ENCODE data around the gene KRTAP12-3.
"Not testable (repeated sequence)": the region's sequence is repeated elsewhere in the genome, so short reads cannot be mapped to it uniquely, and the experiment has no call there.

The KRTAP12-3 gene

DNA sequence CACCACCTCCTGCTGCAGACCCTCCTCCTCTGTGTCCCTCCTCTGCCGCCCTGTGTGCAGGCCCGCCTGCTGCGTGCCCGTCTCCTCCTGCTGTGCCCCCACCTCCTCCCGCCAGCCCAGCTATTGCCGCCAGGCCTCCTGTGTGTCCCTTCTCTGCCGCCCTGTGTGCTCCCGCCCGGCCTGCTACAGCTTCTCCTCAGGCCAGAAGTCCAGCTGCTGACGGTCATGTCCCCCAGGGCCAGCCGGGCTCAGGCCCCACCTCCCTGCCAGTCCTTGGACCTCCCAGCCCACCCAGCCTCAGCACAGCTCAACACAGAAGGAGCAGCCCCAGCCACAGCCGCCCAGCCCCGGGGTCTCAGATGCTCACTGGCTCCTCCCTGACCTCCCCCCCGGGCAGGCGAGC lies 29.9 kb upstream of the KRTAP12-3 start:
- DNase-seq, result not testable (repeated sequence)

DNA sequence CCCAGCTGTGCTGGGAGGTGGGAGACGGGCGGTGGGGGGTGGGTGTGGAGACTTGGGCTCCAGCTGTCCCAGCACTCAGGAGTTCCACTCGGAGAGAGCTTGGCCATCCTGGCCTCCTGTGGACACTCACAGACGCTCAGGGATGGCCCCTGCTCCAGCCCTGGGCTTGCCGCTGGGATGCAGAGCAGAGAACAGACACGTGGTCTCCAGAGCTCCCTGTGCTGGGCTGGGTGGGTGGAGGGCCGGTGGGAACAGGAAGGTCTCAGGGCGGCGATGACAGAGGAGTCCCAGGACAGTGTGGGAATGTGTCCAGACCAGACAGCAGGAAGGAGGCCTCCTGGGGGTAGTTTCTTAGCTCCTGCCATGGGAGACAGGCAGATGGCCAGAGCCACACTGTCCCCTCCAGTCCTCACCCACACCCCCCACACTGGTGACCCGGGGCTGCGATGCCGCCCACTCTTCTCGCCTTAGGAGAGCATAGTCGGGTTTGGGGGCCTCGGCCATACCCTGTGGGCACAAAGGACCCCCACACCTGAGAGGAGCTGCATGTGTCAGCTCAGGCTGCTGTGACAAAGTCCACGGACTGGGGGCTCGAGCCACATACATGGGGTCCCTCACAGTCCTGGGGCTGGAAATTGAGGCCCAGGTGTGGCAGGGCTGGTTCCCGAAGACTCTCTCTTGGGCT lies 28.9 kb upstream of the KRTAP12-3 start:
- DNase-seq, result no peak

GRCh38 chr21:44630440-44630839 lies 27.3 kb upstream of the KRTAP12-3 start:
- no peak for DNase-seq

- no peak for DNase-seq
Observed at GRCh38 chr21:44632067-44632466, 25.7 kb upstream of the KRTAP12-3 start.

DNA sequence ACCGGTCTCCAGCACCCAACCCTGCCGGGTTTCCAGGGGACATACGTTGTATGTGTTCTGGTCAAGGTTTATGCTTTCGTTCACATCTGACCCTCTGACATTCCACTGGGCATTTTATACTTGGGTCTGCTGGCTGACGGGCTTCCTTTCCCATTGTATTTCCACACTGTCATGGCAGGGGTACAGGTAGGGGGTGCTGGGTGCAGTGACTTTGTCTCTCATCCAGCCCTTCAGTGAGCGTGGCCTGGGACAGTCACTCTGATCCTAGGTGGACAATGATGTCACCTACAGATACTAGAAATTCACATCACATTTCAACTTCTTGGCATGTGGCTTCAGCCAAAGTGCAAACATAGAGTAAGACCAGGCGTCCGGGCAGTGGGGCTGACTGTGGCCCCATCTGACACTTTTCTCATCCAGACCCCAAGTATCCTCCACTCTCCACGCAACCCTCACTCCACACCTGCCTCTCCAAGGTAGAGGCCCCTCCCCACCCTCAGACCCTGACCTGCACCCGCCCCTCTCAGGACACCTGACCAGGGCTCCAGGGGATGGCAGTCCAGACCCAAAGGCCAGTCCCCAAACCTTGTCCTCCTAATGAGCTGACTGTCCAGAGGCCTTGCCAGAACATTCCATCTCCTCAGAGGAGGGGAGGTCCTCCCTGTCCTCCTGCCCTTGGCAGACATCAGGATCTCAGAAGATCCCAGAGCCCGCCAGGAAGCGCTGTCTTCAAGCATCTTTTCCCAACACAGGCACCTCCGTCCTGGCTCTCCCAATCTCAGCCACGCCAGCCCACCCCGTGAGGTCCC lies 21.3 kb upstream of the KRTAP12-3 start:
- no peak for DNase-seq

- no peak for DNase-seq
Observed at GRCh38 chr21:44637018-44637850, 20.5 kb upstream of the KRTAP12-3 start, which contains the start of gene KRTAP10-10. KRTAP10-10 (plus strand) TSS chr21:44637356; CDS start chr21:44637418, 62 bp downstream.

DNA sequence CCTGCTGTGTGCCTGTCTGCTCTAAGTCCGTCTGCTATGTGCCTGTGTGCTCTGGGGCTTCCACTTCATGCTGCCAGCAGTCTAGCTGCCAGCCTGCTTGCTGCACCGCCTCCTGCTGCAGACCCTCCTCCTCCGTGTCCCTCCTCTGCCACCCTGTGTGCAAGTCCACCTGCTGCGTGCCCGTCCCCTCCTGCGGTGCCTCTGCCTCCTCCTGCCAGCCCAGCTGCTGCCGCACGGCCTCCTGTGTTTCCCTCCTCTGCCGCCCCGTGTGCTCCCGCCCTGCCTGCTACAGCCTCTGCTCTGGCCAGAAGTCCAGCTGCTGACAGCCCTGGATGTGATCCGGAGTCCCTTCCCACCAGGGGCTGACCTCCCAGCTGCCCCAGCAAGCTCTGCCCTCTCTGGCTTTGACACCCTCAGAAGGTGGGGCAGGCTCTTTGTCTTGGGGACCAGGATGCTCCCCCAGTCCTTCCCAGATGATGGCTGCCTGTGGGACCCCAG lies 19.8 kb upstream of the KRTAP12-3 start:
- DNase-seq, result not testable (repeated sequence)

DNA sequence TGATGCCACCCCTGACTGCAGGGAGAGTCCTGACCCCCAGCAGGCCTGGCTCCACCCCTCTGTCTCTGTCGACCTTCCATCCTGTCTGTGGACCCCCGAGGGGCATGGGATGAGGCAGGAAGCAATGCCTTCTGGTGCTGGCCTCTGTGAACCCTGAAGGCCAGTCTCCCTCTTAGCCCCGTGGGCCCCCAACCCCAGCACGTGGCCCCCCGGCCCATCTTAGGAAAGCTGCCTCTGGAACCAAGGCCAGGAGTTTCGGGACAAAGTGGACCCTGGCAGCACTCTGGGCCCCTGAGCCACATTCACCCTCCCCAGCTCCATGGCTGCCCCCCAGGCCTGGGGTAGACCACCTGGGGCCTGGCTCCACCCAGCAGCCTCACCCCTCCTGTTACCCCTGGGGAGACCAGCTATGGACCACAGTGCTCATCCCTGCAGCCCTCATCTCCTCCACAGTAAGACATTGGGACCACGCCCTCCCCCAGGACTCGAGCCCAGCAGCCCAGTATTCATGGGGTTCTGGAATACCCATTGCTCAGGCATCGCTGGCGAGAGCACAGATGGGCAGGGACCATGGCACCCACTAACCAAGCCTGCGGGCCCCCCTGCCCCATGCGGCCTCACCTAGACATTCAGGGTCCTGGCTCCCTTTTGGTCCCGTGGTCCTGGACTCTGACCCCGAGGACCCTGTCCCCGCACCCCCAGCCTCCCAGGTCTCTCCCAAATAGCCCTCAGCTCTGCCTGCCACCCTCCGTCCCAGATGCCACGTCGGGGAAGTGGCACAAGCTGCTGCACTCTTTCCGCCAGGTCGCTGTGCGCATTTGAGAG lies 19.0 kb upstream of the KRTAP12-3 start:
- not testable (repeated sequence) for DNase-seq

DNA sequence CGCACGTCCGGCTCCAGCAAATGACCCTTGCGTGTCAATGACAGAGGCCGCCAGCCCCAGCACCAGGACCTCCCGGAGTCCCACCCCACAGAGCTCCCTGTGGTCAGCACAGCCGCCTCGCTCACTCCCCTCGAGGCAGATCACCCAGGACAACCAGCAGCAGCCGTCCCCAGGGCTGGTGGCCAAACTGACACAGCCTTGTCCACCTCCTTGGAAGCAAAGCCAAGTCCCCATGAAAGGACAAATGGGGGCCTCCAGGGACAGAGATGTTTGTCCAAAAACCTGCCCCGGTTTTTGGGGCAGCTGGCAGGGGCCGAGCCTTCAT lies 18.4 kb upstream of the KRTAP12-3 start:
- no peak for DNase-seq

DNA sequence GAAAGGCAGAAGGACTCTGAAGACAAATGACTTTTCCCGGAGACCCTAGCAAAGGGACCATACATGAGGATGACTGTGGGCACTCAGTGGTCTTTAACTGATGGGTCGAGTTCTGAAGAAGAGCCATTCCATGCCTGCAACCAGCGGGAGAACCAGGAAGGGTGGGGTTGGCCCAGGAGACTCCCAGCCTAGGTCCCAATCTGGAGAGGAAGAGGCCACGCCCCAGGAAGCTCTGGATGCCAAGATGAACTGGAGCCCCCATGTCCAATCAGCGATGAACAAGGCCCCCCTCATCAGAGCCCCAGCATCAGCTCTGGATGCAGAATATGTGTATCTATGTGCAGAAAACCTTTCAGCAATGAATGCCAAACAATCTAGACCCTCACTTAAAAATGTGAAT lies 17.0 kb upstream of the KRTAP12-3 start:
- no peak for DNase-seq

GRCh38 chr21:44643741-44644310 lies 13.9 kb upstream of the KRTAP12-3 start:
- no peak for DNase-seq

DNA sequence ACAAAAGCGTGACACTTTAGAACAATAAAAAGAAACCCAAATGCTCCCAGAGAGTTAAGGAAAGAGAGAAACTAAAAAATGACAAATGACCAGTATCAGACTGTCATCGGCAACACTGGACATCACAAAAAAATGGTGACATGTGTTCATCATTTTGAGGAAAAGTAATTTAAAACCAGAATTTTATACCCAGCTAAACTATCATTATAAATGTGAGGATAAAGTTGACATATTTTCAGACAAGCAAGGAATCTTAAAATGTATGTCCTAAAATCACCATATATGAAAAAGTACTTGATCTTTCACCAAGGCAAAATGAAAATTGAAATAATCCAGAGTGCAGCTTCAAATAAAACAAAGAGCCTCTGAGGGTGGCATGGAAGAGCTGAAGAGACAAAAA lies 12.9 kb upstream of the KRTAP12-3 start:
- no peak for DNase-seq

- not testable (repeated sequence) for DNase-seq
Observed at GRCh38 chr21:44646366-44647221, 11.1 kb upstream of the KRTAP12-3 start, which contains the start of gene KRTAP10-11. KRTAP10-11 (plus strand) TSS chr21:44646414; CDS start chr21:44646459, 45 bp downstream.

DNA sequence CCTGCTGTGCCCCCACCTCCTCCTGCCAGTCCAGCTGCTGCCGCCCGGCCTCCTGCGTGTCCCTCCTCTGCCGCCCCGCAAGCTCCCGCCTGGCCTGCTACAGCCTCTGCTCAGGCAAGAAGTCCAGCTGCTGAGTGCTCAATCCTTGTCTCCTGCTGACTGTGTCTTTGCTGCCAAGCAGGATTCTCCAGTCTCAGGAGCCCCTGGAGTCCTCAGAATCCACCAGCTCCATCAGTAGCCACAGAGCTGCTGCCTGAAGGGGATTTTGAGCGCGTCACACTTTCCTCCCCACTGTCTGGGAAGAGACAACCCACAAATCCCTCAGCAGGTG lies 10.5 kb upstream of the KRTAP12-3 start:
- DNase-seq, result no peak

GRCh38 chr21:44648557-44649311 lies 9.0 kb upstream of the KRTAP12-3 start:
- DNase-seq, result no peak

DNA sequence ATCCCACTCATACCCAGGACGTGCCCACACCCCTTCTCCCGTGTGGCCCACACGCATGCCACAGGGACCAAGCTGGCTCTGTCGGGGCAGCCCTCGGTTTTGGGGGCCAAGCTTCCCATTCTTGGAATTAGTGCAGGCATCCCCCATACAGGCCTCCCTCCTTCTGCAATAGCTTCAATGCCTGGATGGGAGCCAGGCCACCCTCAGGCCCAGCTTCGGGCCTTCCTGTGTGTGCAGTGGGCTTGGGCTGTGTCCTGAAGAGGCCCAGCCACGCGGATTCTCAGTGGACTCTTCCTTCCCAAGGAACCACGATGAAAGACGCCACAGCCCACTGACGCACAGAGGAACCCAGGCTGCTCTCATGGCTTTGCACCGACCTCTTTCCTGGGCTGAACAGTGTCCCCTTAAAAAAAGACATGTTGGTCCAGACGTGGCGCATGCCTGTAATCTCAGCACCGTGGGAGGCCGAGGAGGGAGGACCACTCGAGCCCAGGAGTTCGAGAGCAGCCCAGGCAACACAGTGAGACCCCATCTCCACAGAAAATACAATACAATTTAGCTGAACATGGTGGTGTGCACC lies 8.1 kb upstream of the KRTAP12-3 start:
- DNase-seq, result no peak

DNA sequence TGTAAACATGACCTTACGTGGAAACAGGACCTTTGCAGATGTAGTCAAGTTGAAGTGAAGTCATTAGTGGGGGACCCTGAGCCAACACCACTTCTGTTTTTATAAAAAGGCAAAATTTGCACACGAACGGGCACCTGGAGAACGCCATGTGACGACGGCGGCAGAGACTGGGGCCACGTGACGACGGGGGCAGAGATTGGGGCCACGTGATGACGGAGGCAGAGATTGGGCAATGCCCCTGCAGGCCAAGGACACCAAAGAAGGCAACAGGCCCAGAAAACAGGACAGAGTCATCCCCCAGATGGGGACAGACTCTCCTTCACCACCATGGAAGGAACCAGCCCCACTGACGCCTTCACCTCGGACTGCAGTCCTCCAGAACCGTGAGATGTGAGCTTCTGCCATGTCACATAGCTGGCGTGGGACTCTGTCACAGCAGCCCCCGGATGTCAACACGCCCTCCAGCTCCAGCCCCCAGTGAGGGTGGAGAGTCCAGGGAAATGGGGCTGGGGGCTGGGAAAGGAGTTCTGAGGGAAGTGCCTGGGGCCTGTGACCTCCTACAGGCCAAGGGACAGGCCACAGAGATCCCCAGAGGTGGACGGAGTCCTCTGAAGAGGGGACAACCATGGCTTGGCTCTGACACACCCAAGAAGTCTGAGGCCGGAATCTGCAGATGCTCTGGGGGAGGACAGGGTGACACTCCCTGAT lies 7.3 kb upstream of the KRTAP12-3 start:
- DNase-seq, result no peak

GRCh38 chr21:44650973-44651675 lies 6.6 kb upstream of the KRTAP12-3 start:
- DNase-seq, result peak; percentile 68

DNA sequence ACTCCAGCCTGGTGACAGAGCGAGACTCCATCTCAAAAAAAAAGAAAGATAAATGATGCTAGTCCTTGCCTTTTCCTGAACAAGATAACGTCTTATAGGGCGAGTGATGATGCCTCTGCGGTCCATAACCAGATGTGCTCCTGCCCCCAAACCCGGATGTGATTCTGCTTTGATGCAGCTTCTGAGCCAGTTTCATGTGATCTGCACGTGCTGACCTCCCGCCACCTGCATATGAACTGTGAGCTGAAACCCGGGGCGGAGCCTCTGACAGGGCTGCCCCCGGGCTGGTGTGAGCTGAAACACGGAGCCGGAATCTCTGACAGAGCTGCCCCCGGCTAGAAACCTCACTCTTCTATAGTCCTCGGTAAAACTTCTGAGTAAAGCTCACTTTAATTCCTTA lies 4.6 kb upstream of the KRTAP12-3 start:
- DNase-seq, result no peak
